Measurements from ENCODE around the gene UBA6.
"Not testable (repeated sequence)": the region's sequence is repeated elsewhere in the genome, so short reads cannot be mapped to it uniquely, and the experiment has no call there.

The UBA6 gene

GRCh38 chr4:67680581-67681222 lies 20.3 kb downstream of the UBA6 start:
- intact Hi-C loops (cut with DNase I) = no loop called here
- no peak for DNase-seq

GRCh38 chr4:67678612-67679011 lies 22.3 kb downstream of the UBA6 start:
- intact Hi-C loops (cut with DNase I) = no loop called here
- DNase-seq = no peak

- intact Hi-C loops (cut with DNase I) = no loop called here
These were observed 26.9 kb downstream of the UBA6 start for GRCh38 chr4:67674098-67674497.

GRCh38 chr4:67668315-67668714 lies 32.6 kb downstream of the UBA6 start:
- DNase-seq = no peak
- intact Hi-C loops (cut with DNase I) = no loop called here

More at GRCh38 chr4:67674098-67674497, 26.9 kb downstream of the UBA6 start:
- DNase-seq = no peak

- intact Hi-C loops (cut with DNase I) = no loop called here
- no peak for DNase-seq
These were observed 40.5 kb downstream of the UBA6 start for GRCh38 chr4:67660418-67660817.

- intact Hi-C loops (cut with DNase I) = no loop called here
- no peak for DNase-seq
These were observed 41.9 kb downstream of the UBA6 start for GRCh38 chr4:67659065-67659464.

GRCh38 chr4:67658302-67658701 lies 42.7 kb downstream of the UBA6 start:
- no peak for DNase-seq
- intact Hi-C loops (cut with DNase I) = no loop called here

GRCh38 chr4:67651536-67651935 lies 49.4 kb downstream of the UBA6 start:
- intact Hi-C loops (cut with DNase I) = no loop called here
- no peak for DNase-seq

GRCh38 chr4:67638136-67638535 lies 62.8 kb downstream of the UBA6 start:
- DNase-seq = no peak
- intact Hi-C loops (cut with DNase I) = no loop called here

- intact Hi-C loops (cut with DNase I) = not testable (repeated sequence)
- peak in 1 of 10 donors; percentile 54 for DNase-seq
These were observed 64.0 kb downstream of the UBA6 start for GRCh38 chr4:67636978-67637377.

GRCh38 chr4:67635331-67635730 lies 65.6 kb downstream of the UBA6 start:
- no peak for DNase-seq
- intact Hi-C loops (cut with DNase I) = no loop called here

- no peak for DNase-seq
- intact Hi-C loops (cut with DNase I) = no loop called here
These were observed 66.2 kb downstream of the UBA6 start for GRCh38 chr4:67634741-67635140.

GRCh38 chr4:67632492-67632891 lies 68.5 kb downstream of the UBA6 start:
- intact Hi-C loops (cut with DNase I) = no loop called here
- no peak for DNase-seq

- no peak for DNase-seq
- intact Hi-C loops (cut with DNase I) = no loop called here
These were observed 76.0 kb downstream of the UBA6 start for GRCh38 chr4:67624939-67625338.

- no peak for DNase-seq
- intact Hi-C loops (cut with DNase I) = no loop called here
These were observed 84.5 kb downstream of the UBA6 start for GRCh38 chr4:67616478-67616877.

- DNase-seq = no peak
- intact Hi-C loops (cut with DNase I) = no loop called here
These were observed 85.8 kb downstream of the UBA6 start for GRCh38 chr4:67615119-67615518.

- intact Hi-C loops (cut with DNase I) = no loop called here
These were observed 86.8 kb downstream of the UBA6 start for GRCh38 chr4:67614186-67614585.

GRCh38 chr4:67608027-67608426 lies 92.9 kb downstream of the UBA6 start:
- intact Hi-C loops (cut with DNase I) = no loop called here
- no peak for DNase-seq

More at GRCh38 chr4:67614186-67614585, 86.8 kb downstream of the UBA6 start:
- DNase-seq = no peak

GRCh38 chr4:67604749-67605148 lies 96.2 kb downstream of the UBA6 start:
- intact Hi-C loops (cut with DNase I) = no loop called here
- no peak for DNase-seq

GRCh38 chr4:67604029-67604381 lies 97.0 kb downstream of the UBA6 start:
- intact Hi-C loops (cut with DNase I) = no loop called here
- DNase-seq = no peak

- DNase-seq = no peak
- intact Hi-C loops (cut with DNase I) = no loop called here
These were observed 97.5 kb downstream of the UBA6 start for GRCh38 chr4:67603310-67604028.

GRCh38 chr4:67593741-67594175 lies 107.2 kb downstream of the UBA6 start:
- intact Hi-C loops (cut with DNase I) = no loop called here
- DNase-seq = no peak
